Breast epithelium (tissue), 4 donors: ENCODE measurements around the gene CD247. TPM values are rescaled to one million over a fixed set of nuclear protein-coding genes. Genes with fewer than 3 reads are reported as not detected.

Experiments
- DNase-seq, 2 donors: peaks; one replicate each; pipeline ENCODE4 v3.0.0-alpha.2; 2019; ENCODE audit warnings: low spot score in 2 of 2
- H3K27ac ChIP-seq, 2 donors: fragments of 200-600 bp; sonication (generic) in 1 of 2; one replicate each; pipeline ENCODE4 v1.5.1; 2016 to 2019; ENCODE audit warnings: mild to moderate bottlenecking in 1 of 2
- H3K27me3 ChIP-seq, 2 donors: fragments of 200-600 bp; sonication (generic) in 1 of 2; one replicate each; pipeline versions ENCODE4 v1.5.1 to v1.6.0; 2017 to 2019; ENCODE audit warnings: control low read depth in 1 of 2, mild to moderate bottlenecking in 1 of 2
- H3K36me3 ChIP-seq: fragments of 200-600 bp; one replicate; pipeline ENCODE4 v1.5.1; 2019
- H3K4me1 ChIP-seq, 2 donors: fragments of 200-600 bp; sonication (generic); one replicate each; pipeline ENCODE4 v1.5.1; 2016 to 2019; ENCODE audit warnings: control low read depth in 1 of 2
- H3K4me3 ChIP-seq, 3 donors: fragments of 200-600 bp; sonication (generic); 1 replicate in 2 of 3; 2 replicates in 1 of 3; pipeline ENCODE4 v1.5.1; 2016 to 2019; ENCODE audit warnings: mild to moderate bottlenecking in 3 of 3, moderate library complexity in 2 of 3
- H3K9me3 ChIP-seq, 2 donors: fragments of 200-600 bp; sonication (generic) in 1 of 2; one replicate each; pipeline ENCODE4 v1.5.1; 2016 to 2019; ENCODE audit warnings: control low read depth in 1 of 2
- POLR2A ChIP-seq: fragments of 450-650 bp; IDR thresholded peaks from one replicate; pipeline ENCODE4 v1.6.1; 2016; ENCODE audit warnings: antibody characterized with exemption, mild to moderate bottlenecking, moderate library complexity
- POLR2AphosphoS5 ChIP-seq, 3 donors: sonication (generic); formaldehyde crosslinking; IDR thresholded peaks; one replicate each; pipeline ENCODE4 v1.6.1; 2017; ENCODE audit warnings: antibody characterized with exemption in 3 of 3
- intact Hi-C: fragments of 100-400 bp; cut with DNase I; formaldehyde crosslinking; loops from one replicate; pipeline ENCODE4 v1.15.1; 2023; ENCODE audit warnings: low total_unique reads
- total RNA-seq, 3 donors: library from RNA; depleted of rRNA; stranded (reverse); fragments of >200 nt; gene quantifications; one replicate each; pipeline ENCODE4 v1.1.0, GENCODE V29; 2016
- TF ChIP-seq, protein P1 (sequence below), 3 donors: fragments of 450-650 bp; IDR thresholded peaks; one replicate each; pipeline ENCODE4 v1.5.1; 2016 to 2017; ENCODE audit warnings: antibody characterized with exemption in 3 of 3, mild to moderate bottlenecking in 3 of 3, moderate library complexity in 3 of 3

The CD247 gene
- total RNA-seq, 3 donors from 2014 or later, result 0.80 to 2.0 (median 2.0) TPM

DNA sequence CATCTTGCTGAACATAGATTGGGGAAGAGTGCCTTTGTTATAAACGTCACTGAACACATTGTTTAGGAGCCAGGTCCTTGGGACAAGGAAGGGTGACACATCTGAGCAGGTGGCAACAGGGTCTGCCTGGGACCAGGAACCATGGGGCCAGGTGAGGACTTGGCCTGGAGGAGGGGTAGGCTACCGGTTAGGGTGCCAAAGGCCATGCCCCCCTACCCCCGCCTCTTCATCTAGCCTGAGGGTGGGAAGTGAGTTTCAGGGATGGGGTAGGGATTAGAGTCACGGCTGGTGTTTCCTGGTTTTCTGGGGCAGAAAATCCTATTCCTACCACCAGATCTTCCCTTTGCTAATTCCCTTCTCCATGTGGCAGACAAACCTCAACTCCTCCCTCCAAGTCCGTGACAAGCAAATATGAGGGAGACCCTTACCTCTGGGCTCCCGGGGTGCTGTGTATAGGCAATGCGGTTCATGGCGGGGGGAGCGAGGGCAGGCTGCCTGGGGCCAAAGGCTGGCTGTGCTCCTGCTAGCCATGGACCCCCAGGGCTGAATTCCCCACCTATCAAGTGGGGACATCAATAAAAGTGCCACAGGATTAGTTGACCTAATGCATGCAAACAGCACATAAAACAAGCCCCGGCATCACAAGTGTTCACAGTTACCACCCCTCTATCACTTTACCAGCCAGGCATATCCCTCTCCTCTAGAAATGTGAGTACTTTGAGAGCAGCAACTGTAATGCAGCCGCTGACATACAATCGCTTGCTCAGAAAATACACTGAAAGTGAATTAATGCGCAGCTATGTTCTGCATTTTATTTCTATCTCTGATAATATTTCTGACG is 14.5 kb downstream of the CD247 start:
- Histone ChIP-seq H3K27ac (no peak overlapping the region), H3K36me3 (no peaks in the 10 kb centered on the region), H3K9me3 (no peaks in the 10 kb centered on the region), H3K27me3 (no peaks in the 10 kb centered on the region), H3K4me3 (no peak overlapping the region), H3K4me1 (no peaks in the 10 kb centered on the region)
- DNase-seq, result no peak
- TF ChIP-seq POLR2A, result no peak
- TF ChIP-seq POLR2AphosphoS5 (IDR thresholded peaks at IDR 0.05), result no peak
- TF ChIP-seq, protein P1, sequence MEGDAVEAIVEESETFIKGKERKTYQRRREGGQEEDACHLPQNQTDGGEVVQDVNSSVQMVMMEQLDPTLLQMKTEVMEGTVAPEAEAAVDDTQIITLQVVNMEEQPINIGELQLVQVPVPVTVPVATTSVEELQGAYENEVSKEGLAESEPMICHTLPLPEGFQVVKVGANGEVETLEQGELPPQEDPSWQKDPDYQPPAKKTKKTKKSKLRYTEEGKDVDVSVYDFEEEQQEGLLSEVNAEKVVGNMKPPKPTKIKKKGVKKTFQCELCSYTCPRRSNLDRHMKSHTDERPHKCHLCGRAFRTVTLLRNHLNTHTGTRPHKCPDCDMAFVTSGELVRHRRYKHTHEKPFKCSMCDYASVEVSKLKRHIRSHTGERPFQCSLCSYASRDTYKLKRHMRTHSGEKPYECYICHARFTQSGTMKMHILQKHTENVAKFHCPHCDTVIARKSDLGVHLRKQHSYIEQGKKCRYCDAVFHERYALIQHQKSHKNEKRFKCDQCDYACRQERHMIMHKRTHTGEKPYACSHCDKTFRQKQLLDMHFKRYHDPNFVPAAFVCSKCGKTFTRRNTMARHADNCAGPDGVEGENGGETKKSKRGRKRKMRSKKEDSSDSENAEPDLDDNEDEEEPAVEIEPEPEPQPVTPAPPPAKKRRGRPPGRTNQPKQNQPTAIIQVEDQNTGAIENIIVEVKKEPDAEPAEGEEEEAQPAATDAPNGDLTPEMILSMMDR (IDR thresholded peaks at IDR 0.05), result no peak
- intact Hi-C loops, result no loop called here

DNA sequence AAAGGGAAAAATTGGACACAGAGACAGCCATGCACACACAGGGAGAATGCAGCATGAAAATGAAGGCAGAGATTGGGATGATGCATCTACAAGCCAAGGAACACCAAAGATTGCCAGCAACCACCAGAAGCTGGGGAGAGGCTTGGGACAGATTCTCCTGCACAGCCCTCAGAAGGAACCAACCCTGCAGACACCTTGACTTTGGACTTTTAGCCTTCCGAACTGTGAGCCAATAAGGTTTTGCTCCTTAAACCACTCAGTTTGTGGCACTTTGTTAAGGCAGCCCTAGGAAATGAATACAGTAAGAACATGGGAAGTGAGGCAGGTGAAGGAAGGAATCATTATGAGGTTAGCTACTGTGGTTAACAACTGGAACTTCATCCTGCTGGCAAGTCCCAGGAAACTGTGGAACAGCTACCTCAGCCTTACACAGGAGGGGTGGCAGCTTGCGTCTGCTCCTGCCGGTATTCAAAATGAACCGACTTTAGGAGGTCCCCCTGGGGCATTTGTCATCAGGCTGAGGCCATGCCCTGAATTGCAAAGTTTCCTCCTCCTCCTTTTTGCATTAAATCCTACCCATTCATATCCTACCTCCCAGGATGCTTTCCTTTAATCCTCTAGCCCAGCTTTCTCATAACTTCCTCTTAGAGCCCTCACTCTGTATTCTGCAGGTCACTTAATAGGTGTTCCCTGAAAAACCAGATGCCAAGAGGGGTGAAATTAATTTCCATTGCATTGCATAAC is 15.4 kb downstream of the CD247 start:
- H3K4me1 ChIP-seq, result no peaks in the 10 kb centered on the region
- intact Hi-C loops, result no loop called here
- TF ChIP-seq POLR2A (no peak), POLR2AphosphoS5 (IDR thresholded peaks at IDR 0.05) (no peak)
- TF ChIP-seq, protein P1 (IDR thresholded peaks at IDR 0.05), result no peak
- H3K36me3 ChIP-seq, result no peaks in the 10 kb centered on the region
- H3K27ac ChIP-seq, result no peak overlapping the region
- no peak for DNase-seq
- no peaks in the 10 kb centered on the region for H3K27me3 ChIP-seq
- no peak overlapping the region for H3K4me3 ChIP-seq
- H3K9me3 ChIP-seq, result no peaks in the 10 kb centered on the region

DNA sequence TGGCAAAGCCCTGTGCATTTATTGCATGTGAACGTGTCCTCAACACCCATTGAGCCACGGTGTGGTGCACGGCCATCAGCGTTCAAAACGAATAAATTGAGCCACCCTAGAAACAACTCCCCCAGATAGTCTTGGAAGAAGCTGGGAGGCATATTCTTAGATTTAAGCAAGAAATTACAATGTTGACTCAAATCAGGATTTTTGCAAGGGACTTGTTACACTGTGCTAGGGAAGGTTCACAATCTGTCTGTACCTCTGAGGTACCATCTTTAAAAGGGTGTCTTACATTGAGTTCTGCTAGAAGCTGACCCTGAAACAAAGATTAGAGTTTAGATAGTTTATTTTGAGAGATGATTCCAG is 16.2 kb downstream of the CD247 start:
- no peaks in the 10 kb centered on the region for H3K4me1 ChIP-seq
- no peaks in the 10 kb centered on the region for H3K27me3 ChIP-seq
- no peaks in the 10 kb centered on the region for H3K9me3 ChIP-seq
- no peak for TF ChIP-seq POLR2A
- no peak for TF ChIP-seq POLR2AphosphoS5 (IDR thresholded peaks at IDR 0.05)
- TF ChIP-seq, protein P1 (IDR thresholded peaks at IDR 0.05), result no peak
- intact Hi-C loops, result no loop called here
- H3K36me3 ChIP-seq, result no peaks in the 10 kb centered on the region
- no peak overlapping the region for H3K27ac ChIP-seq
- DNase-seq, result no peak
- no peak overlapping the region for H3K4me3 ChIP-seq

GRCh38 chr1:167501515-167502191 is 16.7 kb downstream of the CD247 start:
- no peak for DNase-seq
- H3K4me3 ChIP-seq, result no peak overlapping the region
- no peaks in the 10 kb centered on the region for H3K27me3 ChIP-seq
- no peaks in the 10 kb centered on the region for H3K36me3 ChIP-seq
- no peaks in the 10 kb centered on the region for H3K4me1 ChIP-seq
- H3K27ac ChIP-seq, result no peak overlapping the region
- TF ChIP-seq POLR2A, result no peak
- no peak for TF ChIP-seq POLR2AphosphoS5 (IDR thresholded peaks at IDR 0.05)
- TF ChIP-seq, protein P1 (IDR thresholded peaks at IDR 0.05), result no peak
- H3K9me3 ChIP-seq, result no peaks in the 10 kb centered on the region
- intact Hi-C loops, result no loop called here
